GM21529 (cell line): ENCODE results near the gene C12orf57.

Source experiments
- ATAC-seq: cut with Tn5 transposase; IDR thresholded peaks from one replicate; pipeline ENCODE4 v1.9.1; 2021; ENCODE audit not compliant: unreplicated experiment

C12orf57 gene

GRCh38 chr12:6987956-6988553, 44.2 kb downstream of the C12orf57 start:
- no peak for ATAC-seq
